Keratinocyte (primary cell): ENCODE results near the gene BAZ1A. TPM values are rescaled to one million over a fixed set of nuclear protein-coding genes. Genes with fewer than 3 reads are reported as not detected.
A peak's percentile ranks its signal among the peaks of the same experiment; 100 is the strongest.

Experiments used
- DNase-seq: peaks from one replicate; pipeline ENCODE4 v3.0.0-alpha.2; 2011; ENCODE audit warnings: low read depth, missing footprints, low spot score
- FAIRE-seq: peaks from 2 replicates; lab custom pipeline; 2011; peaks lifted over from hg19 to GRCh38; lab: Jason Lieb, UNC
- H2AFZ ChIP-seq: 2 replicates; pipeline ENCODE4 v1.6.0; 2012; ENCODE audit warnings: low read length, control low read depth, inconsistent platforms; ENCODE audit not compliant: control insufficient read depth
- H3K27ac ChIP-seq: 2 replicates; pipeline ENCODE4 v1.5.1; 2011; ENCODE audit warnings: low read length; ENCODE audit not compliant: control insufficient read depth, insufficient read depth
- H3K27me3 ChIP-seq: 3 replicates; pipeline ENCODE4 v1.6.0; 2011; ENCODE audit warnings: low read length; ENCODE audit not compliant: control insufficient read depth, insufficient read depth; ENCODE audit errors: extremely low read depth
- H3K36me3 ChIP-seq, 2 experiments: 2 replicates in 1 of 2; 3 replicates in 1 of 2; pipeline ENCODE4 v1.5.1; 2011; ENCODE audit warnings: low read length in 2 of 2, mild to moderate bottlenecking in 1 of 2; ENCODE audit not compliant: control insufficient read depth in 2 of 2, insufficient read depth in 2 of 2; ENCODE audit errors: extremely low read depth in 1 of 2
- H3K4me1 ChIP-seq: 3 replicates; pipeline ENCODE4 v1.5.1; 2011; ENCODE audit warnings: low read length; ENCODE audit not compliant: control insufficient read depth, insufficient read depth; ENCODE audit errors: extremely low read depth
- H3K4me2 ChIP-seq: 3 replicates; pipeline ENCODE4 v1.6.0; 2011; ENCODE audit warnings: low read depth, low read length; ENCODE audit not compliant: control insufficient read depth, insufficient read depth; ENCODE audit errors: extremely low read depth
- H3K4me3 ChIP-seq, 3 experiments: fragments of 200-600 bp in 1 of 3; sonication (generic) in 1 of 3; 2 replicates in 2 of 3; 3 replicates in 1 of 3; pipeline ENCODE4 v1.5.1; 2011 to 2016; ENCODE audit warnings: low read length in 3 of 3, mild to moderate bottlenecking in 3 of 3, control low read depth in 2 of 3, inconsistent platforms in 1 of 3, low read depth in 1 of 3, mixed read lengths in 1 of 3, mixed run types in 1 of 3, moderate library complexity in 1 of 3; ENCODE audit not compliant: control insufficient read depth in 2 of 3, insufficient read depth in 2 of 3; ENCODE audit errors: extremely low read depth in 1 of 3
- H3K79me2 ChIP-seq: 2 replicates; pipeline ENCODE4 v1.6.0; 2012; ENCODE audit warnings: low read length; ENCODE audit not compliant: control insufficient read depth, insufficient read depth
- H3K9ac ChIP-seq: 3 replicates; pipeline ENCODE4 v1.6.0; 2011; ENCODE audit warnings: low read length; ENCODE audit not compliant: control insufficient read depth, insufficient read depth; ENCODE audit errors: extremely low read depth
- H3K9me1 ChIP-seq: 3 replicates; pipeline ENCODE4 v1.6.0; 2011; ENCODE audit warnings: low read length; ENCODE audit not compliant: control insufficient read depth, insufficient read depth; ENCODE audit errors: extremely low read depth
- H3K9me3 ChIP-seq: 2 replicates; pipeline ENCODE4 v1.5.1; 2012; ENCODE audit warnings: low read depth, low read length; ENCODE audit not compliant: control insufficient read depth
- H4K20me1 ChIP-seq: 3 replicates; pipeline ENCODE4 v1.6.0; 2011; ENCODE audit warnings: low read length; ENCODE audit not compliant: control insufficient read depth, insufficient read depth; ENCODE audit errors: extremely low read depth
- CTCF ChIP-seq, 3 experiments: IDR thresholded peaks in 1 of 3; conservative IDR thresholded peaks in 1 of 3; optimal IDR thresholded peaks in 1 of 3; 2 replicates in 2 of 3; 3 replicates in 1 of 3; pipeline versions ENCODE3 to v1.5.1; 2011; ENCODE audit warnings: low read length in 3 of 3, mild to moderate bottlenecking in 3 of 3, moderate library complexity in 2 of 3, control low read depth in 1 of 3, inconsistent platforms in 1 of 3; ENCODE audit not compliant: insufficient read depth in 2 of 3; ENCODE audit errors: extremely low read depth in 1 of 3
- EZH2 ChIP-seq: IDR thresholded peaks from one replicate; pipeline ENCODE4 v1.6.1; 2012; ENCODE audit warnings: inconsistent platforms, mild to moderate bottlenecking, low read length, moderate library complexity
- dilution Hi-C: fragments of 300-500 bp; cut with MboI; formaldehyde crosslinking; loops from one replicate; pipeline ENCODE4 v1.7.0; 2020; ENCODE audit warnings: low sequenced_read_pairs; ENCODE audit not compliant: extremely low pct_ligation_motif_present
- polyA plus RNA-seq, 5 experiments: library from polyadenylated mRNA; depleted of rRNA in 3 of 5; stranded (reverse) in 3 of 5; stranded (forward) in 1 of 5; unstranded in 1 of 5; fragments of >200 nt; gene quantifications; 1 replicate in 1 of 5; 2 replicates in 3 of 5; 3 replicates in 1 of 5; pipeline versions ENCODE4 v1.2.1 to v1.2.3, GENCODE V29; 2011 to 2012; ENCODE audit warnings: missing spikeins in 2 of 5, low read depth in 1 of 5, low replicate concordance in 1 of 5

Gene BAZ1A
- polyA plus RNA-seq, 1 donor (not counting 4 experiments of a cell fraction or from before 2014, with no cell fraction given): 52.0 TPM

- no peak overlapping the region for H3K4me2 ChIP-seq
Observed at GRCh38 chr14:34826661-34827060, 48.5 kb downstream of the BAZ1A start.

GRCh38 chr14:34824826-34825225 is 50.3 kb downstream of the BAZ1A start:
- no peak for TF ChIP-seq CTCF (optimal IDR thresholded peaks at IDR 0.05 in 1 of 3, IDR thresholded peaks at IDR 0.05 in 1 of 3, conservative IDR thresholded peaks at IDR 0.05 in 1 of 3; ENCODE audit: extremely low read depth in 1 of 3, insufficient read depth in 2 of 3, low read length in 3 of 3)
- TF ChIP-seq EZH2: no peak
- Histone ChIP-seq H3K79me2 (peaks cover 3% of the 10 kb centered on the region), H3K9me3 (no peaks in the 10 kb centered on the region), H4K20me1 (no peaks in the 10 kb centered on the region), H3K36me3 (peaks cover 4 to 5% of the 10 kb centered on the region in 2 experiments), H3K9ac (no peak overlapping the region), H3K27ac (no peak overlapping the region), H3K9me1 (no peaks in the 10 kb centered on the region), H3K4me3 (no peak overlapping the region), H3K4me2 (no peak overlapping the region), H3K27me3 (no peaks in the 10 kb centered on the region), H2AFZ (no peak overlapping the region), H3K4me1 (no peaks in the 10 kb centered on the region)
- dilution Hi-C loops: no loop called here
- FAIRE-seq: no peak
- DNase-seq: no peak

More at GRCh38 chr14:34826661-34827060, 48.5 kb downstream of the BAZ1A start:
- Histone ChIP-seq H3K27me3 (no peaks in the 10 kb centered on the region), H3K36me3 (peaks cover 4 to 5% of the 10 kb centered on the region in 2 experiments), H3K4me3 (no peak overlapping the region), H3K9me3 (no peaks in the 10 kb centered on the region), H3K79me2 (peaks cover 7% of the 10 kb centered on the region), H2AFZ (no peak overlapping the region), H4K20me1 (no peaks in the 10 kb centered on the region), H3K9me1 (no peaks in the 10 kb centered on the region), H3K9ac (no peak overlapping the region), H3K4me1 (no peaks in the 10 kb centered on the region), H3K27ac (peak overlapping the region; percentile 24)
- no peak for TF ChIP-seq CTCF (optimal IDR thresholded peaks at IDR 0.05 in 1 of 3, IDR thresholded peaks at IDR 0.05 in 1 of 3, conservative IDR thresholded peaks at IDR 0.05 in 1 of 3; ENCODE audit: extremely low read depth in 1 of 3, insufficient read depth in 2 of 3, low read length in 3 of 3)
- TF ChIP-seq EZH2: no peak
- FAIRE-seq: peak; percentile 23
- no peak for DNase-seq
- dilution Hi-C loops: no loop called here
